NCI-H2171 treated with DMSO at 0.1 percent for 48 hours (cell line): Measurements from ENCODE around the gene TEKTIP1.
"Not testable (repeated sequence)": the region's sequence is repeated elsewhere in the genome, so short reads cannot be mapped to it uniquely, and the experiment has no call there.

Experiments used
- DNase-seq: peaks from one replicate; lab custom pipeline; 2025; lab: John Stamatoyannopoulos, UW

The TEKTIP1 gene

GRCh38 chr19:3557461-3558248 lies 18.7 kb downstream of the TEKTIP1 start, which contains the start of gene MFSD12:
Gene MFSD12, minus strand, starts transcription at chr19:3557586. Its CDS starts 183 bp downstream, at chr19:3557403.
- peak; percentile 88 for DNase-seq

- DNase-seq: no peak
Measured at GRCh38 chr19:3563709-3564524, 24.9 kb downstream of the TEKTIP1 start.

GRCh38 chr19:3565139-3565538 lies 26.2 kb downstream of the TEKTIP1 start:
- DNase-seq: no peak

GRCh38 chr19:3570042-3570441 lies 31.1 kb downstream of the TEKTIP1 start:
- DNase-seq: not testable (repeated sequence)

- DNase-seq: no peak
Measured at GRCh38 chr19:3570606-3571011, 31.6 kb downstream of the TEKTIP1 start.

- DNase-seq: peak; percentile 99
Measured at GRCh38 chr19:3572132-3572854, 33.3 kb downstream of the TEKTIP1 start.

- no peak for DNase-seq
Measured at GRCh38 chr19:3572855-3573161, 33.8 kb downstream of the TEKTIP1 start, which contains the start of gene HMG20B. Gene HMG20B, plus strand, starts transcription at chr19:3572944. Its CDS starts 366 bp downstream, at chr19:3573310.

GRCh38 chr19:3573162-3573857 lies 34.3 kb downstream of the TEKTIP1 start:
- DNase-seq: no peak

- peak; percentile 77 for DNase-seq
Measured at GRCh38 chr19:3573858-3574637, 35.1 kb downstream of the TEKTIP1 start.

GRCh38 chr19:3575260-3575741 lies 36.3 kb downstream of the TEKTIP1 start:
- DNase-seq: no peak

- DNase-seq: no peak
Measured at GRCh38 chr19:3575949-3576673, 37.1 kb downstream of the TEKTIP1 start.

GRCh38 chr19:3576696-3577443 lies 37.9 kb downstream of the TEKTIP1 start:
- DNase-seq: no peak

- DNase-seq: no peak
Measured at GRCh38 chr19:3577723-3578344, 38.9 kb downstream of the TEKTIP1 start.

GRCh38 chr19:3578390-3578789 lies 39.4 kb downstream of the TEKTIP1 start:
- DNase-seq: no peak

- no peak for DNase-seq
Measured at GRCh38 chr19:3580156-3580934, 41.4 kb downstream of the TEKTIP1 start.

- DNase-seq: not testable (repeated sequence)
Measured at GRCh38 chr19:3581792-3582191, 42.8 kb downstream of the TEKTIP1 start.

GRCh38 chr19:3584036-3584802 lies 45.2 kb downstream of the TEKTIP1 start:
- DNase-seq: not testable (repeated sequence)
